ENCODE results near the gene GRPR. TPM values are rescaled to one million over a fixed set of nuclear protein-coding genes. Genes with fewer than 3 reads are reported as not detected.
"Not testable (repeated sequence)": the region's sequence is repeated elsewhere in the genome, so short reads cannot be mapped to it uniquely, and the experiment has no call there.

The GRPR gene
- total RNA-seq, 3 donors from 2014 or later: 0.19 to 3.5 TPM; not detected in 1

- ATAC-seq: no peak
- Histone ChIP-seq H3K4me1 (ENCODE audit: low read depth) (no peaks in the 10 kb centered on the region), H3K4me3 (no peak overlapping the region), H3K36me3 (ENCODE audit: low read depth) (no peaks in the 10 kb centered on the region), H3K9me3 (no peaks in the 10 kb centered on the region)
- TF ChIP-seq, protein P1, sequence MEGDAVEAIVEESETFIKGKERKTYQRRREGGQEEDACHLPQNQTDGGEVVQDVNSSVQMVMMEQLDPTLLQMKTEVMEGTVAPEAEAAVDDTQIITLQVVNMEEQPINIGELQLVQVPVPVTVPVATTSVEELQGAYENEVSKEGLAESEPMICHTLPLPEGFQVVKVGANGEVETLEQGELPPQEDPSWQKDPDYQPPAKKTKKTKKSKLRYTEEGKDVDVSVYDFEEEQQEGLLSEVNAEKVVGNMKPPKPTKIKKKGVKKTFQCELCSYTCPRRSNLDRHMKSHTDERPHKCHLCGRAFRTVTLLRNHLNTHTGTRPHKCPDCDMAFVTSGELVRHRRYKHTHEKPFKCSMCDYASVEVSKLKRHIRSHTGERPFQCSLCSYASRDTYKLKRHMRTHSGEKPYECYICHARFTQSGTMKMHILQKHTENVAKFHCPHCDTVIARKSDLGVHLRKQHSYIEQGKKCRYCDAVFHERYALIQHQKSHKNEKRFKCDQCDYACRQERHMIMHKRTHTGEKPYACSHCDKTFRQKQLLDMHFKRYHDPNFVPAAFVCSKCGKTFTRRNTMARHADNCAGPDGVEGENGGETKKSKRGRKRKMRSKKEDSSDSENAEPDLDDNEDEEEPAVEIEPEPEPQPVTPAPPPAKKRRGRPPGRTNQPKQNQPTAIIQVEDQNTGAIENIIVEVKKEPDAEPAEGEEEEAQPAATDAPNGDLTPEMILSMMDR (IDR thresholded peaks at IDR 0.05): no peak
- DNase-seq: no peak
- intact Hi-C loops (cut with DNase I, micrococcal nuclease): no loop called here
Observed at GRCh38 chrX:16177260-16177659, 53.9 kb downstream of the GRPR start.

DNA sequence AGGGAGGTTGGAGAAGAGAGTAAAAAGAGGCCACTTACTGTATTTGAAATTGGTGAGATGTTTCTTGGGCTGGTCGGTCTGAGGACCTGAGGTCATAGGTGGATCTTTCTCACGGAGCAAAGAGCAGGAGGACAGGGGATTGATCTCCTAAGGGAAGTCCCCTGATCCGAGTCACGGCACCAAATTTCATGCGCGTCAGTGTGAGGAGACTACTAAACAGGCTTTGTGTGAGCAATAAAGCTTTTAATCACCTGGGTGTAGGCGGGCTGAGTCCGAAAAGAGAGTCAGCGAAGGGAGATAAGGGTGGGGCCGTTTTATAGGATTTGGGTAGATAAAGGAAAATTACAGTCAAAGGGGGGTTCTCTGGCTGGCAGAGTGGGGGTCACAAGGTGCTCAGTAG is 60.5 kb downstream of the GRPR start:
- H3K4me1 ChIP-seq (ENCODE audit: low read depth); intact Hi-C loops (cut with DNase I, micrococcal nuclease); H3K4me3 ChIP-seq; ATAC-seq; H3K9me3 ChIP-seq; H3K36me3 ChIP-seq (ENCODE audit: low read depth): not testable (repeated sequence)
- peak in 1 of 3 donors; percentile 31 for DNase-seq

GRCh38 chrX:16185725-16186136 is 62.4 kb downstream of the GRPR start:
- Histone ChIP-seq H3K36me3 (ENCODE audit: low read depth) (no peaks in the 10 kb centered on the region), H3K4me3 (no peak overlapping the region), H3K4me1 (ENCODE audit: low read depth) (no peaks in the 10 kb centered on the region), H3K9me3 (no peaks in the 10 kb centered on the region)
- DNase-seq: no peak
- intact Hi-C loops (cut with DNase I, micrococcal nuclease): no loop called here
- ATAC-seq: no peak
- TF ChIP-seq, protein P1 (IDR thresholded peaks at IDR 0.05): no peak

- intact Hi-C loops (cut with DNase I, micrococcal nuclease): no loop called here
- H3K4me1 ChIP-seq (ENCODE audit: low read depth): no peaks in the 10 kb centered on the region
- no peaks in the 10 kb centered on the region for H3K9me3 ChIP-seq
- no peak overlapping the region for H3K4me3 ChIP-seq
- no peak for ATAC-seq
- H3K36me3 ChIP-seq (ENCODE audit: low read depth): no peaks in the 10 kb centered on the region
- TF ChIP-seq, protein P1 (IDR thresholded peaks at IDR 0.05): no peak
- no peak for DNase-seq
Observed at GRCh38 chrX:16186380-16187007, 63.1 kb downstream of the GRPR start.

- H3K36me3 ChIP-seq (ENCODE audit: low read depth): no peaks in the 10 kb centered on the region
- H3K4me1 ChIP-seq (ENCODE audit: low read depth): no peaks in the 10 kb centered on the region
- TF ChIP-seq, protein P1 (IDR thresholded peaks at IDR 0.05): no peak
- H3K4me3 ChIP-seq: no peak overlapping the region
- H3K9me3 ChIP-seq: no peaks in the 10 kb centered on the region
- DNase-seq (no peak), ATAC-seq (no peak)
- intact Hi-C loops (cut with DNase I, micrococcal nuclease): no loop called here
Observed at GRCh38 chrX:16187024-16187760, 63.8 kb downstream of the GRPR start.

DNA sequence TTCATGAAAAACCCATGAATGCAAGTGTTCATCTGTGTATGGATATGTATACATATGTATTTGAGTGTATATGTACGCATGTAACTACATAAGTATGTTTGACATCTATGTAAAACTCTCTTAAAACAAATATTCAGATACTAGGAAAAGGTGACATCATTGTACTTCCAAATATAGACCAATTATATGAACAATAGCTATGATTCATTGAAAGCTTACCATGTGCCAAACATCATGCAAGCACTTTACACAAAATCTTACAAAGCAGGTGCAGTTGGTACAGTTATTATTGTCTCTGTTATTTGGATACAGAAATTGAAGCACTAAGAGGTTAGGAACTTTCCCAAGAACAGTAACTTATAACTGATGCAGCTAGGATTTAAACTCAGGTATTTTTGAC is 65.3 kb downstream of the GRPR start:
- TF ChIP-seq, protein P1 (IDR thresholded peaks at IDR 0.05): no peak
- Histone ChIP-seq H3K4me1 (ENCODE audit: low read depth) (no peaks in the 10 kb centered on the region), H3K9me3 (no peaks in the 10 kb centered on the region), H3K4me3 (no peak overlapping the region), H3K36me3 (ENCODE audit: low read depth) (no peaks in the 10 kb centered on the region)
- intact Hi-C loops (cut with DNase I, micrococcal nuclease): no loop called here
- ATAC-seq (no peak), DNase-seq (no peak)

Data from mucosa of descending colon (tissue), 3 donors.